CD14-positive monocyte (primary cell): ENCODE measurements around the gene SEC63. TPM values are rescaled to one million over a fixed set of nuclear protein-coding genes. Genes with fewer than 3 reads are reported as not detected.
A peak's percentile ranks its signal among the peaks of the same experiment; 100 is the strongest.

Source experiments
- DNase-seq, 3 donors: peaks; one replicate each; pipeline ENCODE4 v3.0.0-alpha.2; 2011 to 2022
- H2AFZ ChIP-seq: 2 replicates; pipeline ENCODE4 v1.6.0; 2012; ENCODE audit warnings: mild to moderate bottlenecking, low read depth, low read length, inconsistent platforms; ENCODE audit not compliant: insufficient read depth, poor library complexity, severe bottlenecking
- H3K27ac ChIP-seq, 2 donors: 1 replicate in 1 of 2; 2 replicates in 1 of 2; pipeline ENCODE4 v1.5.1; 2012 to 2013; ENCODE audit warnings: low read length in 2 of 2, control low read depth in 1 of 2, inconsistent platforms in 1 of 2, low read depth in 1 of 2, mild to moderate bottlenecking in 1 of 2
- H3K27me3 ChIP-seq, 2 donors: one replicate each; pipeline versions ENCODE4 v1.6.0 to v1.6.1; 2011 to 2013; ENCODE audit warnings: low read length in 2 of 2; ENCODE audit not compliant: control insufficient read depth in 2 of 2, insufficient read depth in 2 of 2
- H3K36me3 ChIP-seq, 2 donors: replicated peaks in 1 of 2; 1 replicate in 1 of 2; 2 replicates in 1 of 2; pipeline versions ENCODE4 v1.5.1 to v1.6.1; 2012 to 2013; ENCODE audit warnings: low read length in 2 of 2, control low read depth in 1 of 2, inconsistent platforms in 1 of 2, mild to moderate bottlenecking in 1 of 2; ENCODE audit not compliant: insufficient read depth in 2 of 2, control insufficient read depth in 1 of 2
- H3K4me1 ChIP-seq, 2 donors: 1 replicate in 1 of 2; 2 replicates in 1 of 2; pipeline versions ENCODE4 v1.5.1 to v1.6.1; 2012 to 2013; ENCODE audit warnings: low read length in 2 of 2, control low read depth in 1 of 2, inconsistent platforms in 1 of 2, mild to moderate bottlenecking in 1 of 2, moderate library complexity in 1 of 2; ENCODE audit not compliant: insufficient read depth in 2 of 2, control insufficient read depth in 1 of 2
- H3K4me2 ChIP-seq: replicated peaks from 2 replicates; pipeline ENCODE3; 2012; ENCODE audit warnings: low read length, moderate library complexity, mild to moderate bottlenecking; ENCODE audit not compliant: poor library complexity, severe bottlenecking; ENCODE audit errors: extremely low read depth
- H3K4me3 ChIP-seq, 3 experiments: fragments of 200-600 bp in 1 of 3; sonication (generic) in 1 of 3; replicated peaks in 1 of 3; 1 replicate in 2 of 3; 2 replicates in 1 of 3; pipeline ENCODE4 v1.5.1; 2011 to 2013; ENCODE audit warnings: low read length in 3 of 3, mild to moderate bottlenecking in 3 of 3, control low read depth in 2 of 3, low read depth in 2 of 3, inconsistent platforms in 1 of 3, moderate library complexity in 1 of 3
- H3K79me2 ChIP-seq: 2 replicates; pipeline ENCODE4 v1.6.0; 2012; ENCODE audit warnings: mild to moderate bottlenecking, control low read depth, inconsistent platforms, low read length, moderate library complexity; ENCODE audit not compliant: insufficient read depth
- H3K9ac ChIP-seq: 2 replicates; pipeline ENCODE4 v1.6.0; 2017; ENCODE audit warnings: low read length, mild to moderate bottlenecking; ENCODE audit not compliant: insufficient read depth, poor library complexity, severe bottlenecking
- H3K9me3 ChIP-seq, 2 donors: replicated peaks in 1 of 2; 1 replicate in 1 of 2; 2 replicates in 1 of 2; pipeline versions ENCODE4 v1.5.1 to v1.6.1; 2012 to 2013; ENCODE audit warnings: low read length in 2 of 2, control low read depth in 1 of 2; ENCODE audit not compliant: control insufficient read depth in 1 of 2, insufficient read depth in 1 of 2
- H4K20me1 ChIP-seq: 2 replicates; pipeline ENCODE4 v1.6.0; 2012; ENCODE audit warnings: mild to moderate bottlenecking, low read length, control low read depth, moderate library complexity; ENCODE audit not compliant: insufficient read depth
- H3K27ac Mint-ChIP-seq, 7 donors: one replicate each; pipeline ENCODE4 v1.8.0; 2020; ENCODE audit warnings: mild to moderate bottlenecking in 7 of 7, mixed read lengths in 7 of 7, moderate library complexity in 6 of 7, inconsistent platforms in 2 of 7
- H3K27me3 Mint-ChIP-seq, 3 donors: one replicate each; pipeline ENCODE4 v1.8.0; 2021 to 2022; ENCODE audit warnings: low read depth in 3 of 3, mild to moderate bottlenecking in 3 of 3, mixed read lengths in 3 of 3, moderate library complexity in 3 of 3, inconsistent platforms in 1 of 3
- H3K36me3 Mint-ChIP-seq, 2 donors: one replicate each; pipeline ENCODE4 v1.8.0; 2020; ENCODE audit warnings: mixed read lengths in 2 of 2, inconsistent platforms in 1 of 2, mild to moderate bottlenecking in 1 of 2
- H3K4me1 Mint-ChIP-seq: one replicate; pipeline ENCODE4 v1.8.0; 2020; ENCODE audit warnings: mild to moderate bottlenecking, mixed read lengths
- H3K4me3 Mint-ChIP-seq, 2 donors: one replicate each; pipeline ENCODE4 v1.8.0; 2020; ENCODE audit warnings: mild to moderate bottlenecking in 2 of 2, mixed read lengths in 2 of 2, moderate library complexity in 1 of 2
- H3K9me3 Mint-ChIP-seq, 7 donors: one replicate each; pipeline ENCODE4 v1.8.0; 2020 to 2022; ENCODE audit warnings: mixed read lengths in 7 of 7, mild to moderate bottlenecking in 6 of 7, moderate library complexity in 6 of 7, inconsistent platforms in 2 of 7
- WGBS: methylation state at CpG from one replicate; pipeline ENCODE4 v1.1.5; 2013; ENCODE audit warnings: missing lambda C conversion rate; ENCODE audit not compliant: insufficient coverage; 5-methylcytosine and 5-hydroxymethylcytosine counted together
- intact Hi-C, 2 donors: fragments of 100-400 bp; cut with micrococcal nuclease; formaldehyde crosslinking; loops; one replicate each; pipeline versions ENCODE4 v1.15.0 to v1.15.1; 2023
- polyA plus RNA-seq, 3 donors: library from polyadenylated mRNA; depleted of rRNA in 1 of 3; unstranded in 2 of 3; stranded (reverse) in 1 of 3; fragments of 300-500 nt in 2 of 3; fragments of >200 nt in 1 of 3; fragmentation: Illumina TruSeq in 2 of 3; gene quantifications; 1 replicate in 2 of 3; 2 replicates in 1 of 3; pipeline ENCODE4 v1.2.3, GENCODE V29; 2012 to 2021
- TF ChIP-seq, protein P1 (sequence below): fragments of 200-600 bp; IDR thresholded peaks from one replicate; pipeline ENCODE4 v1.8.0; 2022; ENCODE audit warnings: antibody characterized with exemption, mild to moderate bottlenecking

Gene SEC63
- polyA plus RNA-seq, 3 donors, result 12.0 to 33.7 (median 12.7) TPM

GRCh38 chr6:107849325-107849724 lies 108.7 kb downstream of the SEC63 start:
- Histone ChIP-seq H4K20me1 (no peaks in the 10 kb centered on the region), H2AFZ (peak overlapping the region; percentile 86), H3K27me3 (peaks cover 8 to 15% of the 10 kb centered on the region in 2 donors), H3K4me1 (peaks cover 10 to 12% of the 10 kb centered on the region in 2 donors), H3K27ac (no peak overlapping the region), H3K9ac (no peak overlapping the region), H3K4me2 (no peak overlapping the region), H3K79me2 (no peaks in the 10 kb centered on the region), H3K36me3 (no peaks in the 10 kb centered on the region), H3K9me3 (no peaks in the 10 kb centered on the region), H3K4me3 (no peak overlapping the region)
- intact Hi-C loops, result loop anchor here in 1 of 2 donors (5.0 kb wide), 1 partner anchor 172 kb away; no protein-coding TSS in a partner anchor
- no peak for DNase-seq
- no peak overlapping the region for H3K27ac Mint-ChIP-seq
- peaks cover 21 to 40% (median 23%) of the 10 kb centered on the region in 3 donors for H3K27me3 Mint-ChIP-seq
- peak overlapping the region in 1 of 2 donors; percentile 30 for H3K4me3 Mint-ChIP-seq
- peaks cover 13% of the 10 kb centered on the region for H3K4me1 Mint-ChIP-seq
- TF ChIP-seq, protein P1, sequence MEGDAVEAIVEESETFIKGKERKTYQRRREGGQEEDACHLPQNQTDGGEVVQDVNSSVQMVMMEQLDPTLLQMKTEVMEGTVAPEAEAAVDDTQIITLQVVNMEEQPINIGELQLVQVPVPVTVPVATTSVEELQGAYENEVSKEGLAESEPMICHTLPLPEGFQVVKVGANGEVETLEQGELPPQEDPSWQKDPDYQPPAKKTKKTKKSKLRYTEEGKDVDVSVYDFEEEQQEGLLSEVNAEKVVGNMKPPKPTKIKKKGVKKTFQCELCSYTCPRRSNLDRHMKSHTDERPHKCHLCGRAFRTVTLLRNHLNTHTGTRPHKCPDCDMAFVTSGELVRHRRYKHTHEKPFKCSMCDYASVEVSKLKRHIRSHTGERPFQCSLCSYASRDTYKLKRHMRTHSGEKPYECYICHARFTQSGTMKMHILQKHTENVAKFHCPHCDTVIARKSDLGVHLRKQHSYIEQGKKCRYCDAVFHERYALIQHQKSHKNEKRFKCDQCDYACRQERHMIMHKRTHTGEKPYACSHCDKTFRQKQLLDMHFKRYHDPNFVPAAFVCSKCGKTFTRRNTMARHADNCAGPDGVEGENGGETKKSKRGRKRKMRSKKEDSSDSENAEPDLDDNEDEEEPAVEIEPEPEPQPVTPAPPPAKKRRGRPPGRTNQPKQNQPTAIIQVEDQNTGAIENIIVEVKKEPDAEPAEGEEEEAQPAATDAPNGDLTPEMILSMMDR, result no peak
- WGBS, result 73% methylated on average over 5 of the region's 6 CpGs
- peaks cover 0 to 4% (median 0%) of the 10 kb centered on the region in 7 donors for H3K9me3 Mint-ChIP-seq
- no peaks in the 10 kb centered on the region for H3K36me3 Mint-ChIP-seq

GRCh38 chr6:107847844-107848802 lies 109.9 kb downstream of the SEC63 start:
- intact Hi-C loops, result loop anchor here (2.0 to 5.0 kb wide), 2 partner anchors 171 kb away; no protein-coding TSS in a partner anchor
- Histone ChIP-seq H3K4me1 (peaks cover 10 to 12% of the 10 kb centered on the region in 2 donors), H3K27me3 (peaks cover 8 to 15% of the 10 kb centered on the region in 2 donors), H4K20me1 (no peaks in the 10 kb centered on the region), H3K9ac (peak overlapping the region; percentile 24), H3K36me3 (no peaks in the 10 kb centered on the region), H3K79me2 (no peaks in the 10 kb centered on the region), H3K4me2 (peak overlapping the region; percentile 74), H3K27ac (no peak overlapping the region), H3K9me3 (no peaks in the 10 kb centered on the region), H2AFZ (peak overlapping the region; percentile 86), H3K4me3 (peak overlapping the region; percentile 17 to 70 (median 24))
- Mint-ChIP-seq H3K27me3 (peaks cover 21 to 40% (median 23%) of the 10 kb centered on the region in 3 donors), H3K4me1 (peaks cover 13% of the 10 kb centered on the region), H3K4me3 (peak overlapping the region; percentile 72 to 87), H3K36me3 (no peaks in the 10 kb centered on the region), H3K9me3 (peaks cover 0 to 4% (median 0%) of the 10 kb centered on the region in 7 donors), H3K27ac (peak overlapping the region in 1 of 7 donors; percentile 6)
- peak; percentile 61 to 77 (median 71) for DNase-seq
- TF ChIP-seq, protein P1, result peak; percentile 98
- WGBS, result 3% methylated on average over 51 of the region's 52 CpGs
